Medulla oblongata (tissue), 1 donor: ENCODE results near the gene IPO11.

Experiments used
- DNase-seq: peaks from one replicate; pipeline ENCODE4 v3.0.0-alpha.2; 2015; ENCODE audit errors: extremely low spot score

Gene IPO11

GRCh38 chr5:62568800-62569432 lies 156.4 kb downstream of the IPO11 start:
- DNase-seq = no peak

- DNase-seq = no peak
Observed at GRCh38 chr5:62569470-62569869, 156.9 kb downstream of the IPO11 start.

GRCh38 chr5:62572918-62573514 lies 160.5 kb downstream of the IPO11 start:
- no peak for DNase-seq

- no peak for DNase-seq
Observed at GRCh38 chr5:62574599-62574998, 162.0 kb downstream of the IPO11 start.

GRCh38 chr5:62575066-62575465 lies 162.5 kb downstream of the IPO11 start:
- no peak for DNase-seq

- no peak for DNase-seq
Observed at GRCh38 chr5:62575489-62575888, 162.9 kb downstream of the IPO11 start.

- DNase-seq = no peak
Observed at GRCh38 chr5:62576570-62577170, 164.1 kb downstream of the IPO11 start.

- DNase-seq = no peak
Observed at GRCh38 chr5:62577488-62577887, 164.9 kb downstream of the IPO11 start.

GRCh38 chr5:62578540-62578939 lies 166.0 kb downstream of the IPO11 start, which contains the start of gene LRRC70:
Gene LRRC70 (plus strand): TSS chr5:62578819. CDS start chr5:62579439, 620 bp downstream.
- peak; percentile 29 for DNase-seq

GRCh38 chr5:62579761-62580160 lies 167.2 kb downstream of the IPO11 start:
- no peak for DNase-seq

- DNase-seq = no peak
Observed at GRCh38 chr5:62581836-62582597, 169.5 kb downstream of the IPO11 start.

GRCh38 chr5:62584391-62584790 lies 171.8 kb downstream of the IPO11 start:
- DNase-seq = no peak

GRCh38 chr5:62585306-62585705 lies 172.7 kb downstream of the IPO11 start:
- DNase-seq = no peak

GRCh38 chr5:62585751-62586150 lies 173.2 kb downstream of the IPO11 start:
- no peak for DNase-seq

- DNase-seq = no peak
Observed at GRCh38 chr5:62587737-62588136, 175.2 kb downstream of the IPO11 start.

- no peak for DNase-seq
Observed at GRCh38 chr5:62588668-62589067, 176.1 kb downstream of the IPO11 start.

GRCh38 chr5:62589504-62589903 lies 176.9 kb downstream of the IPO11 start:
- DNase-seq = no peak

GRCh38 chr5:62590387-62590786 lies 177.8 kb downstream of the IPO11 start:
- no peak for DNase-seq

- DNase-seq = no peak
Observed at GRCh38 chr5:62592558-62592957, 180.0 kb downstream of the IPO11 start.

GRCh38 chr5:62593331-62593730 lies 180.8 kb downstream of the IPO11 start:
- DNase-seq = no peak

GRCh38 chr5:62594364-62594984 lies 181.9 kb downstream of the IPO11 start:
- DNase-seq = no peak

- DNase-seq = no peak
Observed at GRCh38 chr5:62596096-62596495, 183.5 kb downstream of the IPO11 start.
